ENCODE results near the gene RIMS3.
A peak's percentile ranks its signal among the peaks of the same experiment; 100 is the strongest.

The RIMS3 gene

DNA sequence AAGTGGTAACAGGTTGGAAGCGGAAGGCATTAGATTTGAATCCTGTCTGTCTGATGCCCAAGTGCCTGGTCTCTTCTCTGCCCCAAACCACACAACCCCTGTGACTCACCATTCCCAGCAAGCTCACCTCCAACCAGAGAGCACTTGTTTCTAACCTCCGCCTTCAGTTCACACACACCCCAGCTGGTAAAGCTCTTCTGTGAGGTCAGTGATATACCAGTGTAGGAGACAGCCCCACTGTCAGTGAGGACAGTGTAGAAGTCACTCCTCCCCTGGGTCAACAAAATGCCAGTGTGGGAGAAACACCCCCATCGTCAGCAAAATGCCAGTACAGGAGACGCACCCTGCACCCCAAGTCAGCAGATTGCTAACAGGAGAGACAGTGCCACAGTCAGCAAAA lies 2.6 kb downstream of the RIMS3 start:
- H3K4me1 ChIP-seq (ENCODE audit: control insufficient read depth, low read depth, low read length) = peaks cover 3% of the 10 kb centered on the region
- H3K36me3 ChIP-seq (ENCODE audit: control insufficient read depth, insufficient read depth, low read length) = no peaks in the 10 kb centered on the region
- no peak overlapping the region for H3K18ac ChIP-seq (ENCODE audit: low read length)
- no peak overlapping the region for H3K4ac ChIP-seq (ENCODE audit: low read depth, low read length)
- H2BK15ac ChIP-seq (replicated peaks; ENCODE audit: low read depth) = no peak overlapping the region
- peak; percentile 57 for DNase-seq
- no peaks in the 10 kb centered on the region for H3K79me2 ChIP-seq (ENCODE audit: control insufficient read depth, insufficient read depth, low read length)
- no peak overlapping the region for H2BK5ac ChIP-seq (ENCODE audit: low read length)
- no peak overlapping the region for H3K9ac ChIP-seq (ENCODE audit: low read length)
- H3K56ac ChIP-seq (ENCODE audit: low read length) = peak overlapping the region; percentile 63
- WGBS (ENCODE audit: extremely low coverage, insufficient coverage, low lambda C conversion rate) = no CpG with 5 or more reads among the region's 4 CpGs
- H2AK5ac ChIP-seq (ENCODE audit: low read length) = no peak overlapping the region
- no peak overlapping the region for H4K8ac ChIP-seq (ENCODE audit: low read depth, low read length)
- no peak overlapping the region for H3K27ac ChIP-seq (ENCODE audit: low read depth, low read length)
- H3K23ac ChIP-seq (ENCODE audit: low read length) = no peak overlapping the region
- no peak overlapping the region for H2BK120ac ChIP-seq (ENCODE audit: low read depth, low read length)
- H3K4me2 ChIP-seq (ENCODE audit: low read length) = no peak overlapping the region
- H3K4me3 ChIP-seq (ENCODE audit: low read length) = no peak overlapping the region
- H3K27me3 ChIP-seq (ENCODE audit: insufficient read depth, low read length, poor library complexity) = no peaks in the 10 kb centered on the region
- H4K5ac ChIP-seq (ENCODE audit: low read length) = no peak overlapping the region
- no peaks in the 10 kb centered on the region for H3K79me1 ChIP-seq (ENCODE audit: low read length)

DNA sequence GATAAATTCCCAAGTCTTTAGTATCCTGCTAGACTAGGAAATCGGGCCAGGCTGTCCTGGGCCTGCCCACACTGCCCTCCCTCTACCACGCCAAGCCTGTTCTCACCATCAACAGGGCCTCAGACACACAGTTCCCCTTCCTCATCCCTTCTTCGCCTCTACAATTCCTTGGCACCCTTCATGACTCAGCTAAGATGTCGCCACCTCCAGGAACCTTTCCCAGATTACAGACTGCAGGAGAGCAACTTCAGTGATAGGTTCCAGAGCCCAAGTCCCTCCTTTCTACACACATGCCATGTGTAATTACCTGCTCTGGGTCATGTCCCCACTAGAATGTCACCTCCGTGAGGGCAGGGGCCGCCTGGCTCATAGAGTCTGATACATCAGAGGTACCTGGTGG lies 3.3 kb downstream of the RIMS3 start:
- peaks cover 3% of the 10 kb centered on the region for H3K4me1 ChIP-seq (ENCODE audit: control insufficient read depth, low read depth, low read length)
- no CpG with 5 or more reads among the region's 6 CpGs for WGBS (ENCODE audit: extremely low coverage, insufficient coverage, low lambda C conversion rate)
- H3K18ac ChIP-seq (ENCODE audit: low read length) = no peak overlapping the region
- no peak overlapping the region for H2BK120ac ChIP-seq (ENCODE audit: low read depth, low read length)
- H3K27me3 ChIP-seq (ENCODE audit: insufficient read depth, low read length, poor library complexity) = no peaks in the 10 kb centered on the region
- no peaks in the 10 kb centered on the region for H3K79me2 ChIP-seq (ENCODE audit: control insufficient read depth, insufficient read depth, low read length)
- H3K27ac ChIP-seq (ENCODE audit: low read depth, low read length) = no peak overlapping the region
- H3K4ac ChIP-seq (ENCODE audit: low read depth, low read length) = no peak overlapping the region
- no peaks in the 10 kb centered on the region for H3K36me3 ChIP-seq (ENCODE audit: control insufficient read depth, insufficient read depth, low read length)
- H4K5ac ChIP-seq (ENCODE audit: low read length) = no peak overlapping the region
- no peak overlapping the region for H2BK15ac ChIP-seq (replicated peaks; ENCODE audit: low read depth)
- no peak overlapping the region for H4K8ac ChIP-seq (ENCODE audit: low read depth, low read length)
- DNase-seq = peak; percentile 62
- no peak overlapping the region for H3K23ac ChIP-seq (ENCODE audit: low read length)
- H2AK5ac ChIP-seq (ENCODE audit: low read length) = no peak overlapping the region
- H3K56ac ChIP-seq (ENCODE audit: low read length) = no peak overlapping the region
- no peaks in the 10 kb centered on the region for H3K79me1 ChIP-seq (ENCODE audit: low read length)
- H3K4me2 ChIP-seq (ENCODE audit: low read length) = no peak overlapping the region
- no peak overlapping the region for H3K4me3 ChIP-seq (ENCODE audit: low read length)
- H3K9ac ChIP-seq (ENCODE audit: low read length) = no peak overlapping the region
- no peak overlapping the region for H2BK5ac ChIP-seq (ENCODE audit: low read length)

DNA sequence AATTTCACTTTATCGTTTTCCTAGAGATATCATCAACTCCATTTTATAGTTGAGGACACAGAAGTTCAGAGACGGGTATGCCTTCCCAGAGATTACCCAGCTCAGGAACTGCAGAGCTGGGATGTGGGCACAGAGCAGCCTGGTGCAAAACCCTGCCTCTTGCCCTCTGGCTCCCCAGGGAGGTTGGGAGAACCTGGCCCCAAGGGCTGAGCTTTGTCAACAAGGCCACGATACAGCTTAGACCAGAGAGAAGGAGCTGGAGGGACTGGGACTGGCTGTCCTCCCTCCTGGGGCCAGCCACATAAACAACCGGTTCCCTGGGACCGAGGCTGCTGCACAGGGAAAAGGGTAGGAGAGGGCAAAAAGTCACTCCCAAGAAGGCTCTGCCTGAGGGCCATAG lies 3.8 kb downstream of the RIMS3 start:
- Histone ChIP-seq H3K9ac (ENCODE audit: low read length) (no peak overlapping the region), H2BK15ac (replicated peaks; ENCODE audit: low read depth) (no peak overlapping the region), H3K4me3 (ENCODE audit: low read length) (no peak overlapping the region), H3K4me2 (ENCODE audit: low read length) (no peak overlapping the region), H3K27me3 (ENCODE audit: insufficient read depth, low read length, poor library complexity) (no peaks in the 10 kb centered on the region), H3K27ac (ENCODE audit: low read depth, low read length) (no peak overlapping the region), H3K56ac (ENCODE audit: low read length) (peak overlapping the region; percentile 34), H3K4me1 (ENCODE audit: control insufficient read depth, low read depth, low read length) (peaks cover 3% of the 10 kb centered on the region), H3K79me2 (ENCODE audit: control insufficient read depth, insufficient read depth, low read length) (no peaks in the 10 kb centered on the region), H3K79me1 (ENCODE audit: low read length) (no peaks in the 10 kb centered on the region), H3K4ac (ENCODE audit: low read depth, low read length) (no peak overlapping the region), H4K5ac (ENCODE audit: low read length) (no peak overlapping the region), H2BK5ac (ENCODE audit: low read length) (no peak overlapping the region), H2BK120ac (ENCODE audit: low read depth, low read length) (no peak overlapping the region), H3K23ac (ENCODE audit: low read length) (no peak overlapping the region), H2AK5ac (ENCODE audit: low read length) (no peak overlapping the region), H3K18ac (ENCODE audit: low read length) (no peak overlapping the region), H4K8ac (ENCODE audit: low read depth, low read length) (no peak overlapping the region), H3K36me3 (ENCODE audit: control insufficient read depth, insufficient read depth, low read length) (no peaks in the 10 kb centered on the region)
- no CpG with 5 or more reads among the region's 5 CpGs for WGBS (ENCODE audit: extremely low coverage, insufficient coverage, low lambda C conversion rate)
- DNase-seq = no peak

DNA sequence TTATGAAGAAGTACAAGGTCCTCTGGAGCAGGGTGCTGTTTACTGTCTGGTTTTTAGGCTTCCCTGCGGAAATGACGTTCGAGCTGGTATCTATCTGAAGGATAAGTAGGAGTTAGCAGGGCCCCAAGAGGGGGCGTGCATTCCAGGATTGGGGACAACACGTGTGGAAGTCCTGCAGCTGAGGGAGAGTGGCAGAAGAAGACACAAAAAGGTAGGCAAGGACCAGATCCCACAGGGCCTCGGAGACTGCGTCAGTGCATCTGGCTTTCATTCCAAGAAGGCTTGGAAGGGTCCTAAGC lies 5.9 kb downstream of the RIMS3 start:
- H2AK5ac ChIP-seq (ENCODE audit: low read length) = no peak overlapping the region
- no peak overlapping the region for H2BK15ac ChIP-seq (replicated peaks; ENCODE audit: low read depth)
- H4K5ac ChIP-seq (ENCODE audit: low read length) = no peak overlapping the region
- H3K27me3 ChIP-seq (ENCODE audit: insufficient read depth, low read length, poor library complexity) = no peaks in the 10 kb centered on the region
- H2BK120ac ChIP-seq (ENCODE audit: low read depth, low read length) = no peak overlapping the region
- H3K79me2 ChIP-seq (ENCODE audit: control insufficient read depth, insufficient read depth, low read length) = no peaks in the 10 kb centered on the region
- no peak overlapping the region for H3K18ac ChIP-seq (ENCODE audit: low read length)
- no peak overlapping the region for H3K4me3 ChIP-seq (ENCODE audit: low read length)
- no peak overlapping the region for H3K27ac ChIP-seq (ENCODE audit: low read depth, low read length)
- H3K36me3 ChIP-seq (ENCODE audit: control insufficient read depth, insufficient read depth, low read length) = no peaks in the 10 kb centered on the region
- H3K56ac ChIP-seq (ENCODE audit: low read length) = no peak overlapping the region
- DNase-seq = no peak
- H3K79me1 ChIP-seq (ENCODE audit: low read length) = peaks cover 2% of the 10 kb centered on the region
- no peak overlapping the region for H3K9ac ChIP-seq (ENCODE audit: low read length)
- WGBS (ENCODE audit: extremely low coverage, insufficient coverage, low lambda C conversion rate) = no CpG with 5 or more reads among the region's 7 CpGs
- H2BK5ac ChIP-seq (ENCODE audit: low read length) = no peak overlapping the region
- H3K4me2 ChIP-seq (ENCODE audit: low read length) = no peak overlapping the region
- no peak overlapping the region for H3K4ac ChIP-seq (ENCODE audit: low read depth, low read length)
- no peak overlapping the region for H3K23ac ChIP-seq (ENCODE audit: low read length)
- H3K4me1 ChIP-seq (ENCODE audit: control insufficient read depth, low read depth, low read length) = peaks cover 3% of the 10 kb centered on the region
- no peak overlapping the region for H4K8ac ChIP-seq (ENCODE audit: low read depth, low read length)

DNA sequence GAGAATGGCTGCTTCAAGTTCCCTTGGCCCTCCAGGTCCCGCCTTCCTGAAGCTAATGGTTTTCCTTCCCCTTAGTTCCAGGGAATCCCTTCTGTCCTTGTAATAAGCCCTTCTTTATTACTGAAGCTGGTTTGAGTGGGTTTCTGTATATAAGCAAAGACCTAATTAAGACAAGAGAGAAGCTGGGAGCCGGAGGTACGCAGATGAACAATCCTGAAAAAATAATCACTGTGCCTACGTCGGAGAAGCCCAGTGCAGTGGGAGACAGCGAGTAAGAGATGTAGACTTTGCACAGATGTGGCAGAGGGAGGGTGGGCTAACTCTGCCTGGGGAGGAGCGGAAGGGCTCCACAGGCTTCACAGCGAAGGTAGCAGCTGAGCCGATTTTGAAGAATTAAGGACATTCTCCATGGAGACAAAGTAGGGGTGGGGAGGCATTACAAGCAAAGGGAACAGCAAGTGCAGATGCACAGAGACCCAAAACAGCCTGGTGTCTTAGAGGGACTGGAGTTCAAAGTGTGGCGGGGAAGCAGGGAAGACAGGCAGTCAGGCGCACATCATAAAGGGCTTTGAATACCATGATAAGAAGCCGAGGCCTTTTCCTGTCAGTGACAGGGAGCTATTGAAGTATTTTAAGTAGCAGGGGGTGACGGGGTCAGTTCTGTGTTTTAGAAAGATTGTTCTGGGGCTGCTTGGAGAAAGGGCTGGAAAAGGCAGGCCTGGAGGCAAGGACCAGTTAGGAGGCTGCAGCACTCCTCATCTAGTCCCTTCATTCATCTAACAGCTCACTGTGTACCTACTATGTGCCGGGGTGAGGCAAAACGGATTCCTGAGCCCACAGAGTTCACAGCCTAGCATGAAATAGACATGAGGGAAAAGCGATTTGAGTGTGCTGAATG lies 6.5 kb downstream of the RIMS3 start:
- peaks cover 2% of the 10 kb centered on the region for H3K79me1 ChIP-seq (ENCODE audit: low read length)
- no peak overlapping the region for H3K4me3 ChIP-seq (ENCODE audit: low read length)
- H3K79me2 ChIP-seq (ENCODE audit: control insufficient read depth, insufficient read depth, low read length) = no peaks in the 10 kb centered on the region
- H2AK5ac ChIP-seq (ENCODE audit: low read length) = no peak overlapping the region
- no peak overlapping the region for H3K4ac ChIP-seq (ENCODE audit: low read depth, low read length)
- no peak overlapping the region for H4K8ac ChIP-seq (ENCODE audit: low read depth, low read length)
- H3K36me3 ChIP-seq (ENCODE audit: control insufficient read depth, insufficient read depth, low read length) = no peaks in the 10 kb centered on the region
- no peak overlapping the region for H3K9ac ChIP-seq (ENCODE audit: low read length)
- no peaks in the 10 kb centered on the region for H3K27me3 ChIP-seq (ENCODE audit: insufficient read depth, low read length, poor library complexity)
- no peak overlapping the region for H3K23ac ChIP-seq (ENCODE audit: low read length)
- H4K5ac ChIP-seq (ENCODE audit: low read length) = no peak overlapping the region
- peaks cover 8% of the 10 kb centered on the region for H3K4me1 ChIP-seq (ENCODE audit: control insufficient read depth, low read depth, low read length)
- H3K27ac ChIP-seq (ENCODE audit: low read depth, low read length) = no peak overlapping the region
- H2BK5ac ChIP-seq (ENCODE audit: low read length) = no peak overlapping the region
- no peak for DNase-seq
- no peak overlapping the region for H3K56ac ChIP-seq (ENCODE audit: low read length)
- H2BK15ac ChIP-seq (replicated peaks; ENCODE audit: low read depth) = no peak overlapping the region
- no CpG with 5 or more reads among the region's 16 CpGs for WGBS (ENCODE audit: extremely low coverage, insufficient coverage, low lambda C conversion rate)
- H3K4me2 ChIP-seq (ENCODE audit: low read length) = no peak overlapping the region
- H2BK120ac ChIP-seq (ENCODE audit: low read depth, low read length) = no peak overlapping the region
- no peak overlapping the region for H3K18ac ChIP-seq (ENCODE audit: low read length)

DNA sequence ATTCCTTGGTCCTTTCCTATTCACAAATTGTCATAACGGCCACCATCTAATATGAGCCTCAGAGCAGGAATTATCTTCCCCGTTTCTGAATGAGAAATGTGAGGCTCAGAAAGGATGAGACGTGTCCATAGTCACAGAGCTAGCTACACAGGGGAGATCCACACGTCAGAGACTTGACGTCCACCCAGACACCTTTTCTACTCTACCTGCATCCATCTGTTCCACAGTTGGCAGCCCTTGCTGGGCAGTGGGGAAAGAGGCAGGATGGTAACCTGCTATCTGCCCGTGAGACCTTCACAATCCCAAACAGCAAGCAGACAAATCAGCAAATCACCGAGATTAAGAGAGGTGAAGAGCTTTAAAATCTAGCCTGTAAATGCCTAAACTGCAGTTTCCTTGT lies 8.4 kb downstream of the RIMS3 start:
- Histone ChIP-seq H2BK120ac (ENCODE audit: low read depth, low read length) (no peak overlapping the region), H3K79me2 (ENCODE audit: control insufficient read depth, insufficient read depth, low read length) (no peaks in the 10 kb centered on the region), H3K23ac (ENCODE audit: low read length) (no peak overlapping the region), H3K79me1 (ENCODE audit: low read length) (peaks cover 2% of the 10 kb centered on the region), H3K4ac (ENCODE audit: low read depth, low read length) (no peak overlapping the region), H3K18ac (ENCODE audit: low read length) (no peak overlapping the region), H3K27me3 (ENCODE audit: insufficient read depth, low read length, poor library complexity) (no peaks in the 10 kb centered on the region), H2AK5ac (ENCODE audit: low read length) (no peak overlapping the region), H3K27ac (ENCODE audit: low read depth, low read length) (no peak overlapping the region), H4K8ac (ENCODE audit: low read depth, low read length) (no peak overlapping the region), H3K4me1 (ENCODE audit: control insufficient read depth, low read depth, low read length) (peaks cover 5% of the 10 kb centered on the region), H3K36me3 (ENCODE audit: control insufficient read depth, insufficient read depth, low read length) (no peaks in the 10 kb centered on the region), H3K4me3 (ENCODE audit: low read length) (no peak overlapping the region), H3K4me2 (ENCODE audit: low read length) (no peak overlapping the region), H3K9ac (ENCODE audit: low read length) (no peak overlapping the region), H2BK15ac (replicated peaks; ENCODE audit: low read depth) (no peak overlapping the region), H3K56ac (ENCODE audit: low read length) (no peak overlapping the region), H4K5ac (ENCODE audit: low read length) (no peak overlapping the region), H2BK5ac (ENCODE audit: low read length) (no peak overlapping the region)
- no peak for DNase-seq
- WGBS (ENCODE audit: extremely low coverage, insufficient coverage, low lambda C conversion rate) = no CpG with 5 or more reads among the region's 7 CpGs
